ENCODE data around the gene MTSS2.

DNA sequence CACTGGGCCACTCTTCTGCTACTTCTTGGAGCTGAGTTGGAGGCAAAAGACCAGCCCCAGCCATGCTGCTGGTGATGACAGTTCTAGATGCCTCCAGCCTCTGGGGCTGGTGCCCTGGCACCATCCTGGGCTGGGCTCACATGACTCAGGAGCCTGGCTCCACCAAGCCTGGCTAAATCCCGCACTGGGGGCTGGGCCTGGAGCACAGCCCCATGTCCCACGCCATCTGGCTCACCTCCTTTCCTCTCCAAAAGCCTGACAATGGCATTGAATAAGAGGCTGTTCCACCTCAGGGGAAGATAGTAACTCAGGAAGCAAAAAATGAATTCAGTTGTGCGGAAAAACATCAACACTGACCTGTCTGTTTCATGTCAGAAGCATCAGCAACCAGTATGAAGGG, 45.1 kb upstream of the MTSS2 start:
- TF ChIP-seq, protein P1, sequence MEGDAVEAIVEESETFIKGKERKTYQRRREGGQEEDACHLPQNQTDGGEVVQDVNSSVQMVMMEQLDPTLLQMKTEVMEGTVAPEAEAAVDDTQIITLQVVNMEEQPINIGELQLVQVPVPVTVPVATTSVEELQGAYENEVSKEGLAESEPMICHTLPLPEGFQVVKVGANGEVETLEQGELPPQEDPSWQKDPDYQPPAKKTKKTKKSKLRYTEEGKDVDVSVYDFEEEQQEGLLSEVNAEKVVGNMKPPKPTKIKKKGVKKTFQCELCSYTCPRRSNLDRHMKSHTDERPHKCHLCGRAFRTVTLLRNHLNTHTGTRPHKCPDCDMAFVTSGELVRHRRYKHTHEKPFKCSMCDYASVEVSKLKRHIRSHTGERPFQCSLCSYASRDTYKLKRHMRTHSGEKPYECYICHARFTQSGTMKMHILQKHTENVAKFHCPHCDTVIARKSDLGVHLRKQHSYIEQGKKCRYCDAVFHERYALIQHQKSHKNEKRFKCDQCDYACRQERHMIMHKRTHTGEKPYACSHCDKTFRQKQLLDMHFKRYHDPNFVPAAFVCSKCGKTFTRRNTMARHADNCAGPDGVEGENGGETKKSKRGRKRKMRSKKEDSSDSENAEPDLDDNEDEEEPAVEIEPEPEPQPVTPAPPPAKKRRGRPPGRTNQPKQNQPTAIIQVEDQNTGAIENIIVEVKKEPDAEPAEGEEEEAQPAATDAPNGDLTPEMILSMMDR (IDR thresholded peaks at IDR 0.05 in 4 of 5, conservative IDR thresholded peaks at IDR 0.05 in 1 of 5), result no peak
- TF ChIP-seq POLR2A (IDR thresholded peaks at IDR 0.05), result no peak

All from gastrocnemius medialis (tissue), 4 donors.